ENCODE data around the gene ROR2. TPM values are rescaled to one million over a fixed set of nuclear protein-coding genes. Genes with fewer than 3 reads are reported as not detected.
"Not testable (repeated sequence)": the region's sequence is repeated elsewhere in the genome, so short reads cannot be mapped to it uniquely, and the experiment has no call there.

ROR2 gene
- total RNA-seq, 1 donor from 2014 or later: 18.6 TPM

DNA sequence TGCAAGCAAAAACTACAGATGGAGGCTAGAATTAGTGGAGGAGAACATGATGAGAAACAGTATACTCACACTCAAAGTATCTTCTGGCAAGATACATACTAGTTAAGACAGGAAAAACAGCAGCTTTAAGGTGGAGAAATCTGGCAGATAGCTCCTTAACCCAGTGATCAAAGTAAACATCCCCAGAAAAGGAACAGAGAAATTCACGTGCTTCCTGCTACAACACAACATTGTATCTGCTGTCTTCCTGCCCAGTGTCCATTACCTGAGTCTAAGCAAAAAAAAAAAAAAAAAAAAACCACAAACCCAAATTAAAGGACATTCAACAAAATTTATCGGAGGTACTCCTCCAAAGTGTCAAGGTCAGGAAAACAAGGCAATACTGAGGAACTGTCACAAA is 38.4 kb downstream of the ROR2 start:
- Mint-ChIP-seq H3K4me1 (ENCODE audit: low read depth) (peaks cover 30% of the 10 kb centered on the region), H3K36me3 (ENCODE audit: low read depth) (no peaks in the 10 kb centered on the region), H3K4me3 (ENCODE audit: unreplicated experiment) (no peak overlapping the region), H3K27me3 (ENCODE audit: low read depth) (no peaks in the 10 kb centered on the region), H3K27ac (ENCODE audit: unreplicated experiment) (no peak overlapping the region), H3K9me3 (ENCODE audit: low read depth) (no peaks in the 10 kb centered on the region)
- TF ChIP-seq, protein P1, sequence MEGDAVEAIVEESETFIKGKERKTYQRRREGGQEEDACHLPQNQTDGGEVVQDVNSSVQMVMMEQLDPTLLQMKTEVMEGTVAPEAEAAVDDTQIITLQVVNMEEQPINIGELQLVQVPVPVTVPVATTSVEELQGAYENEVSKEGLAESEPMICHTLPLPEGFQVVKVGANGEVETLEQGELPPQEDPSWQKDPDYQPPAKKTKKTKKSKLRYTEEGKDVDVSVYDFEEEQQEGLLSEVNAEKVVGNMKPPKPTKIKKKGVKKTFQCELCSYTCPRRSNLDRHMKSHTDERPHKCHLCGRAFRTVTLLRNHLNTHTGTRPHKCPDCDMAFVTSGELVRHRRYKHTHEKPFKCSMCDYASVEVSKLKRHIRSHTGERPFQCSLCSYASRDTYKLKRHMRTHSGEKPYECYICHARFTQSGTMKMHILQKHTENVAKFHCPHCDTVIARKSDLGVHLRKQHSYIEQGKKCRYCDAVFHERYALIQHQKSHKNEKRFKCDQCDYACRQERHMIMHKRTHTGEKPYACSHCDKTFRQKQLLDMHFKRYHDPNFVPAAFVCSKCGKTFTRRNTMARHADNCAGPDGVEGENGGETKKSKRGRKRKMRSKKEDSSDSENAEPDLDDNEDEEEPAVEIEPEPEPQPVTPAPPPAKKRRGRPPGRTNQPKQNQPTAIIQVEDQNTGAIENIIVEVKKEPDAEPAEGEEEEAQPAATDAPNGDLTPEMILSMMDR (IDR thresholded peaks at IDR 0.05): no peak
- no peak for DNase-seq (ENCODE audit: low spot score)

DNA sequence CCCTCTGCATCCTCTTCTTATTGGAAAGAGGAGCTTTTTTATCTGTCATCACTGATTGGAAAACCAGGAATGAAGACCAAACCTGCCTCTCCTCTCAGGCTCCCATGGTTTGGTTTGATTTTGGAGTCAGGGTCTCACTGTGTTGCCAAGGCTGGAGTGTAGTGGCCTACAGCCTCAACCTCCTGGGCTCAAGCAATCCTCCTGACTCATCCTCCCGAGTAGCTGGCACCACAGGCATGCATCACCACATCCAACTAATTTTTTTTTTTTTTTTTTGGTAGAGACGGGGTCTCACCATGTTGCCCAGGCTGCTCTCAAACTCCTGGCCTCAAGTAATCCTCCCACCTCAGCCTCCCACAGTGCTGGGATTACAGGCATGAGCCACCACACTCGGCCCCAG is 40.8 kb downstream of the ROR2 start:
- H3K4me1 Mint-ChIP-seq (ENCODE audit: low read depth): peaks cover 29% of the 10 kb centered on the region
- not testable (repeated sequence) for H3K4me3 Mint-ChIP-seq (ENCODE audit: unreplicated experiment); H3K9me3 Mint-ChIP-seq (ENCODE audit: low read depth); DNase-seq (ENCODE audit: low spot score); H3K27ac Mint-ChIP-seq (ENCODE audit: unreplicated experiment); H3K36me3 Mint-ChIP-seq (ENCODE audit: low read depth); H3K27me3 Mint-ChIP-seq (ENCODE audit: low read depth)

DNA sequence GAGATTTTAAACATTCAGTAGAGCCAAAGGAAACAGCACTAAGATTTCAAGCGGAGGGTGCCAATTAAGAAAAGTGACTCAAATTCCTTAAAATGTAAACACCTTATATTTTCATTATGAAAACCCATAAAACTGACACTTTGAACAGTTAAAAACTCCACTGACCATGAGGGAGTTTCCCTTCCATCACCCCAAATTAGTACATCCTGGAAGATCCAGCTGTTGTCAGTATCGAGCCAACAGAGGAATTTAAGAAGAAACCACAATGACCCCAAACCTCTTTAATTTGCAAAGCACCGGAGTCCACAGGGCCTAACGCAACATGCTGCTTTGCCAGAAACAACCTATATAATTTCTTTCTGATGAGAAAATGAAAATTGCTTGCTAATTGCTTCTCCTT is 41.3 kb downstream of the ROR2 start:
- Mint-ChIP-seq H3K9me3 (ENCODE audit: low read depth) (no peaks in the 10 kb centered on the region), H3K36me3 (ENCODE audit: low read depth) (no peaks in the 10 kb centered on the region), H3K4me3 (ENCODE audit: unreplicated experiment) (no peak overlapping the region), H3K27ac (ENCODE audit: unreplicated experiment) (no peak overlapping the region), H3K4me1 (ENCODE audit: low read depth) (peaks cover 26% of the 10 kb centered on the region), H3K27me3 (ENCODE audit: low read depth) (no peaks in the 10 kb centered on the region)
- TF ChIP-seq, protein P1 (IDR thresholded peaks at IDR 0.05): no peak
- no peak for DNase-seq (ENCODE audit: low spot score)

DNA sequence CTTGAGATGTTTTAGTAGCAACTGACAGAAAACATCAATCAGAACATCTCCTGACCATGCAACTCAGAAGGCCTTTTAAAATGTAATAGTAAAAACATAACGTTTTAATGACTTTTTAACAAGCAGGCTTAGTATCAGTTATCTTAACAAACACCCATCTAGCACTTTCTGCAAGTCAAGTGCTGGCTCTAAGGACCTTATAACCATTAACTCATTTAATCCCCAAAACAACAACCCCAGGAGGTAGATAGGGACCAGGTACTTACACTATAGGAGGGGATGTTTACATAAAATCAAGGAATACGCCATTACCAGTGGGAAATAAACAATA is 41.8 kb downstream of the ROR2 start:
- no peaks in the 10 kb centered on the region for H3K27me3 Mint-ChIP-seq (ENCODE audit: low read depth)
- H3K4me3 Mint-ChIP-seq (ENCODE audit: unreplicated experiment): no peak overlapping the region
- H3K36me3 Mint-ChIP-seq (ENCODE audit: low read depth): no peaks in the 10 kb centered on the region
- peaks cover 29% of the 10 kb centered on the region for H3K4me1 Mint-ChIP-seq (ENCODE audit: low read depth)
- TF ChIP-seq, protein P1 (IDR thresholded peaks at IDR 0.05): no peak
- H3K27ac Mint-ChIP-seq (ENCODE audit: unreplicated experiment): no peak overlapping the region
- DNase-seq (ENCODE audit: low spot score): no peak
- H3K9me3 Mint-ChIP-seq (ENCODE audit: low read depth): no peaks in the 10 kb centered on the region

DNA sequence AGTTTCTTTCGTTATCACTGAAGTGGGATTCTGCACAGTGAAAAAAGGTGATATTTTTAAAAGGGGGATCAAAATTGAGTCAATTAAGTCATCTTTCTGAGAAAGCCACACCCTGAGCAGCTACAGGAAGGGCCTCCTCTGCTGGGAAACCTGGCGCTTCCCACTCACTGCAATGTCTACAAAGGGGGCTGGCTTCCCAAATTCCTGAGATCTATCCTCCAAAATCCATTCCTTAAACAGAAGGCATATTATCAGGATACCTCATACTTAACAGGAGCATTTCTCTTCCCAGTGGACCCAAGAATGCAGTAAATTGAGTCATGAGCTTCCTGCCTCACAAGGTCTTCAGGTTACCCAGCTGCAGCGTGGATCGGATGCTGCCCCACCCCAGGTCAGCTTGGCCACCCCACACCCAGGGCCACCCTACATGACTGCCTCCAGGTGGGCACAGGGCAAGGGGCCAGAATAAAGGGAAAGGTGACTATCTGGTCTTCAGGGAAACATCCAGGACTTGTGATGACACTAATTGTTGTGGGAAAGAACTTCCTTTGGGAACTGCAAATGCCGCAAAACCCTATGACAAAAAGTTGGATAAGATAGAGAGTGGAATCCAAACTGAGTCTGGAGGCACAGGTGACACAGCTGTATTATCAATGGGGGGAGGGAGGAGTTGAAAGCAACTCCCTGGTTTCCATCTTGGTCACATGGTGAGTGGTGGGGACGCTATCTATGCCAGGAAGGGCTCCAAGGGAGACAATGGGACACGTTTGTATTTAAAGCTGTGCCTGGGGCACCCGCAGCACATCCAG is 42.3 kb downstream of the ROR2 start:
- H3K27ac Mint-ChIP-seq (ENCODE audit: unreplicated experiment): no peak overlapping the region
- TF ChIP-seq, protein P1 (IDR thresholded peaks at IDR 0.05): no peak
- H3K4me1 Mint-ChIP-seq (ENCODE audit: low read depth): peaks cover 31% of the 10 kb centered on the region
- no peaks in the 10 kb centered on the region for H3K9me3 Mint-ChIP-seq (ENCODE audit: low read depth)
- H3K36me3 Mint-ChIP-seq (ENCODE audit: low read depth): no peaks in the 10 kb centered on the region
- no peak for DNase-seq (ENCODE audit: low spot score)
- H3K4me3 Mint-ChIP-seq (ENCODE audit: unreplicated experiment): no peak overlapping the region
- no peaks in the 10 kb centered on the region for H3K27me3 Mint-ChIP-seq (ENCODE audit: low read depth)

DNA sequence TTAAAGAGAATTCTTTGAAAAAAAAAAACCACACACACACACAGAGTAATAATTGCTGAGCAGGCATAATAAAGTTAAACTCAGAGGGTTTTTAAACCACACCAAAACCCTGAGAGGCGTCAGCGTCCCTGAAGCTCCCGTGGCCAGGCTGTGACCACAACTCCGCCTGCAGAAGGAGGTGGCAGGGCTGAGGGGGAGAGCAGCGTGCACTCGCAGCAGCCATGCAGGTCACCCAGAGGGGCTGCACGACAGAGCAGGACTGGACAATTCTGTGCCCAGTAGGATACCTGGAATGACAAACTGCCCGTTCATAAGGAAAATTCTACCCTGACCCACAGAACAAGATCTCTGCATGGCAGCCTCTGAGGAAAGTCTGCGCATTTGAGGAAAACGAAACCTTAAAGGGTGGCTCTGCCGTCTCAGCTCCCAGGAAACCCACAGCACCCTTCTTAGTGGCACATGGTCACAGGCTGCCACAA is 44.0 kb downstream of the ROR2 start:
- H3K27me3 Mint-ChIP-seq (ENCODE audit: low read depth): no peaks in the 10 kb centered on the region
- no peaks in the 10 kb centered on the region for H3K36me3 Mint-ChIP-seq (ENCODE audit: low read depth)
- TF ChIP-seq, protein P1 (IDR thresholded peaks at IDR 0.05): no peak
- no peak for DNase-seq (ENCODE audit: low spot score)
- no peak overlapping the region for H3K27ac Mint-ChIP-seq (ENCODE audit: unreplicated experiment)
- no peak overlapping the region for H3K4me3 Mint-ChIP-seq (ENCODE audit: unreplicated experiment)
- peaks cover 44% of the 10 kb centered on the region for H3K4me1 Mint-ChIP-seq (ENCODE audit: low read depth)
- no peaks in the 10 kb centered on the region for H3K9me3 Mint-ChIP-seq (ENCODE audit: low read depth)

Measured in chondrocyte (in vitro differentiated cells).